GM19239 (cell line): ENCODE results near the gene GDE1.
A peak's percentile ranks its signal among the peaks of the same experiment; 100 is the strongest.

ENCODE experiments used
- DNase-seq: peaks from one replicate; pipeline ENCODE4 v3.0.0; 2011; ENCODE audit warnings: low spot score; ENCODE audit not compliant: insufficient read length
- FAIRE-seq: peaks from 2 replicates; lab custom pipeline; 2011; peaks lifted over from hg19 to GRCh38; lab: Jason Lieb, UNC

The GDE1 gene

DNA sequence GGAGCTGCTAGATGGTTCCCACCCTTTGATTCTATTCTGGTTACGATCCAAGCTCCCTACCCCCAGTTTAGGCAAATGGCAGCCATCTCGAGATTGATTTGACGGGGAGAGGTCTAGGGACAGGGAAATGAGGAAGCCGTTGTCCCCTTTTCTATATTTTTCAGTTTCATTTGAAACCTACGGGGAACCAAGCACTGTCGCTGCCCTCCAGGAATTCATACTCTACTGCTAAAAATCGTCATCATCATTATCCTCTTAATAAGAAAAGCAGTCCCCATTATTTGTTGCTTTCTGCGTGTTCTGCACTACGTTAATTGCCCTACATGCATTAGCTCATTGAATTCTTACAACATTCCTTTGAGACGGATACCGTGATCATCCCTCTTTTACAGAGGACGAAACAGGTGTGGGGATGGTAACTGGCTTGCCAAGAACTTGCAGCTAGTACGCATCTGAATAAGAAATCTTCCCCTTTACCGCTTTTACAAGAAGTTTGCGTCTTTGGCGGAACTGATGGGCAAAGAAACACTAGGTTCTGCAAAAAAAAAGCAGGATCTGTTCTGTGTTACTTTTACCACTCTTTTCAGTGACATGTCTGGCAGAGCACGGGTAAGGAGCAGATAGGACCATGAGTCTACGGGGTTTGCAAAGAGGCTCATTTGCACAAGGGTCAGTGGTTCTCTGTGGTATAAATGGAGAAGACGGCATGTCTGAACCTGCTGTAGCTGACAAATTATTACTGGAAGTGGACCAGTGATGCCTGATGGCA, 2.9 kb upstream of the GDE1 start:
- DNase-seq (no peak), FAIRE-seq (peak; percentile 37)

DNA sequence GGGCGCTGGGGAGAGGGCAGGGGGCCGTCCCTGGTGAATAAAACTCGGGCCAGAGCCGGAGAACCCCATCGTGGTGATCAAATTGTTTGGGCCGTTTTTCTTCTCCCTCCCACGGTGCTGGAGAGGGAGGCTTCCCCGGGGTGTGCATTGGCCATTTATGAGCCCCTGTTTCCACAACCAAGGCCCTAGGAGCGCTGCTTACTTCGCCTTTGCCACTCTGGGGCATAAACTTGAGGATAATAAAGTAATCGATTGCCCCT, 2.4 kb upstream of the GDE1 start:
- no peak for FAIRE-seq

DNA sequence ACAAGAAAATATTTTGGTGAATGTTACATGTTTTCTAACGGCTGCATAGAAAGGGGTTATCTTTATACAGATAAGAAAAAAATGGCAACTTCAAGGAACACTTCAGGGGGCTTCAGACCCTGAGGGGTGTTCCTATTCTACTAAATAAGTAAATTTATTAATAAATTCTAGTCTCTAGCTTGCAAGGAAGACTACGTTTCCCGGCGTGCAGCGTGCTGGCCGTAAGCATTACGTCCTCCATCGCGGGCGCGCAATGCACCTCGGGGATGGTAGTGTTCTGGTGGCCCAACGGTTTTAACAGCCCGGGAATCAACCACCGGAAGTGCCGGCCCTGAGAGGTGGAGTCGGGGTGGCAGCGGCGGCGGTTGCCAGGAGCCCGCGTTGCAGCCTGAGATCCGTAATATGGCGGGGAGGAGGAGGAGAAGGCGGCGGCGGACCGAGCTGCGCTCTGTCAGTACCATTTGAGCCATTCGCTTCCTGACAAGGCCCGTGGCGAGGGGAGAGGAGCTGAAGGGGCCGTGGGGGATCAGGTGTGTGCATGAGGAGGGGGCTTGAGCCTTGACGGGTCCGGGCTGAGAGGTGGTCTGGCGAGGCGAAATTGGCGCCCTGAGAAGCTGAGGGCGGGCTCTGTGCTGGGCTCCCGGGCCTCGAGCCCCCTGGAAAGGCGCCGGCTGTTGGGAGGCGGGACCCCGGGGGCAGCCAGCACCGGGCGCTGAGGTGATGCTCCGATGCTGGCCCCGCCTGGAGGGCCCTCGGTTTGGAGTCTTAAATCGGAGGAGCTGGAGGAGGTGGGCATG, 1.9 kb upstream of the GDE1 start, which contains the start of gene CCP110:
Gene CCP110 (plus strand): TSS at position 384 of the 797 bp plus-strand sequence. CDS start 3,940 bp downstream, outside the sequence.
- peak; percentile 87 for FAIRE-seq
- peak; percentile 70 for DNase-seq

More for the DNA sequence above, 2.4 kb upstream of the GDE1 start:
- DNase-seq, result no peak

DNA sequence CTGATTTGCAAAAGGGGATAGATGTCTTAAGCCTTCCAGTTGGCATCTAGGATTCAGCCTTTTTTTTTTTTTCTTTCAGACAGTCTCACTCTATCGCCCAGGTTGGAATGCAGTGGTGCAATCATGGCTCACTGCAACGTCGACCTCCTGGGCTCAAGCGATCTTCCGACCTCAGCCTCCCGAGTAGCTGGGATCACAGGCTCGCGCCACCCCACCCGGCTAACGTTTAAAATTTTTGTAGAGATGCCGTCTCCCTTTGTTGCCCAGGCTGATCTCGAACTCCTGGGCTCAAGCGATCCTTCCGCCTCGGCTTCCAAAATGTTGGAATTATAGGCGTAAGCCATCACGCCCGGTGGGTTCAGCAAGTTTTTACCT, 1.3 kb upstream of the GDE1 start:
- no peak for FAIRE-seq
- DNase-seq, result no peak

DNA sequence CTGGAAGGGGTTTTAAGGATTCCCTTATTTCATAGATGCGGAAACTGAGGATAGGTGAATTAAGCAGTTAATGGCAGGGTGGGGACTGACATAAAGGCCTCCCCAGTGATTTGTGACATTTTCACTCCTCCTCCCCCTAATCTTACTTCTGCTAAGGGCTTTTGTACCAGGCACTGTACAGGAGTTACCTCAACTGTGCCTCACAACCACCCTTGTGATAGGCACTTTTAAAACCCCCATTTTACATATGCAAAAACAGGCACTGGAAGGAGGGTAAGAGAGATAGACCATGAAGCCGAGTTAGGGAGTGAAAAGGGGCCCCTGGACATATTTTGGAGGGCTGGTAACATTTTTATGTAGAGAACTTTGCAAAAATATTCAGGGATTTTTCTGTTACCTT, 862 bp upstream of the GDE1 start:
- no peak for DNase-seq
- no peak for FAIRE-seq

DNA sequence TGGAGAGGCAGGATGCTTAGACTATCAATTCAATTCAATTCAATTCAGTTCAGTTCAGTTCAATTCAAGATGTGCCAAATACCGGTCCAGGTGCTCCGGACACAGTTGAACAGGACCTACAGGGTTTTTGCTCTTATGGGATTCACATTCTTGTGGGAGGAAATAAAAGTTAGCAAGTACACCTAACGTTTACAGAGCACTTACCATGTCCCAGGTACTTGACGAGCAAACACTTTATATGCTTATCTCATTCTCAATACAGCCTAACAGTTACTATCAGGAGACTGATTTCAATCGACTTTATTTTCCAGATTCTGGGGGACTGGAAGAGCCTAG, 467 bp upstream of the GDE1 start:
- no peak for DNase-seq
- no peak for FAIRE-seq

DNA sequence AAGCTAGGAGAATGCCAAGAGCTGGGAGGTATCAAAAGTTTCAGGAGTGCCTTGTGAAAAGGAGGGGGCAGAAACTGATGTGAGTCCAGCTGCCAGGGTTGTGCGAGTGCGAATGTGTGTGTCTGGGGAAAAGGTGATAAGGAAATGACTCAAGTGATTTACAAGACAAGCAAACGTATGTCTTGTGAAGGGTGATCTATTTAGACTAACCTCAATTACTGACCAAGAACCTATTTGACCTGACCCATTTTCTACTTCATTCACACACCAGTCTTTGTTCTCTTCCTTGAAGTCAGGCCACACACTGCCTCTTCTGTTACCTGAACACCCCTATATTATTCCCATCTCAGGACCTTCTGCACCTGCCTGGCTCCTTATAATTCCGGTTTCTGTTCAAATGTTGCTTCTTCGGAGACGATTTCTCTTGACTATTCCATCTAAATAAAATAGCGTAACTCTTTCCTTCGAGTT, 1.0 kb downstream of the GDE1 start:
- no peak for DNase-seq
- FAIRE-seq, result peak; percentile 59

DNA sequence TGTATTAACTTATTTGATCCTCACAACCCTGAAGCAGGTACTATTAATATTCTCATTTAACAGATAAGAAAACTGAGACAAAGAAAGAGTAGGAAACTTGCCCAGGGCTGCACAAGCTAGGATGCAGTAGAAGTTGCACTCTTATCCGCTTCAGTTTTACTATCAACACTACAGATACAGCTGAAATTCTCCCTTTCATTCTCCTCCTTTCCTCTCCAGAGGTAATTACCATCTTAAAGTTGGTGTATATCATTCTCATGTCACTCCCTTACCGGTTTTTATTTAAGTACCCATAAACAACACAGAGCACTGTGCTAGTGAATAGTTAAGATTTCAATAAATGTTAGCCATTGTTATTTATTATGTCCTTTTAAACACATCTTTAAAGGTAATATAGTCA, 3.5 kb downstream of the GDE1 start:
- DNase-seq, result no peak

DNA sequence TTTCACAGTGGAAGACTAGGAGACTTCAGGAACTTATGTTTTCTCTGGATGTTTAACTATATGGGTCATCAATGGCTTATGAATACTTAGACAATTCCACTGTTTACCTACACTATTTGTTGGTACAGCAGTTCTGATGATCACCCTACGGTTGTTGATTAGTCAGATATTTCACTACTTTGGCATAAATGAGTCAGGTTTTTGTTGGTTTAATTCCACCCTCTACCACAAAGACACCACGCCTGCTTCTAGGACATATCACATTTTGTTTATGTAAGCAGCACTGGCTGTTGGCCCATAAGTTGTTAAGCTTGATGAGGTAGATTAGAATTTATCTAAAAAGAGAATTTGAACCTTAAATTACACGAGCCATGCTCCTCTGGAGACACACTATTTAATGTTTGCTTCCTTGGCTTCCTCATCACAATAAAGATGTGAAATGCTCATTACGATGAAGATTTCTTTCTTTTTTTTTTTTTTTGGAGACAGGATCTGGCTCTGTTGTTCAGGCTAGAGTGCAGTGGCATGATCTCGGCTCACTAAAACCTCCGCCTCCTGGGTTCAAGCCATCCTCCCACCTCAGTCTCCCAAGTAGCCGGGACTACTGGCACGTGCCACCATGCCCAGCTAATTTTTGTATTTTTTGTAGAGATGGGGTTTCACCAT, 4.3 kb downstream of the GDE1 start:
- FAIRE-seq, result no peak
- no peak for DNase-seq

More for the DNA sequence above, 3.5 kb downstream of the GDE1 start:
- no peak for FAIRE-seq

DNA sequence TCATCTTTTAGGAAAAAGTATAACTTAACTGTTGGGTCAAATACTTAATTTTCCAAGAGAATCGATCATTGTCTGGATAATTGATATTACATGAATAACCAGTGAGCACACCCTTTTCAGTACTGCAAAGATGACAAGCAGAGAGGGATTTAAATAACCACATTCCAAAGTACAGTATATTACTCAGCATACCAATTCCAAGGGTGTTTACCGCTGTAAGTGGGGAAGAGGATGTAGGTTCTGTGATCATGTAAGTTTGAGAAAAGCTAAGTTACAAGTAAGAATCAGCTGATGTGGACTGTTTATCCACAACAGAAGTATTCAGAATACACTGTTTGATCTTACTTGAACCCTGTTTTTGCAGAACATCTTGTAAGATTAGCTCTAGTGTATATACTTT, 6.1 kb downstream of the GDE1 start:
- FAIRE-seq (no peak), DNase-seq (no peak)

DNA sequence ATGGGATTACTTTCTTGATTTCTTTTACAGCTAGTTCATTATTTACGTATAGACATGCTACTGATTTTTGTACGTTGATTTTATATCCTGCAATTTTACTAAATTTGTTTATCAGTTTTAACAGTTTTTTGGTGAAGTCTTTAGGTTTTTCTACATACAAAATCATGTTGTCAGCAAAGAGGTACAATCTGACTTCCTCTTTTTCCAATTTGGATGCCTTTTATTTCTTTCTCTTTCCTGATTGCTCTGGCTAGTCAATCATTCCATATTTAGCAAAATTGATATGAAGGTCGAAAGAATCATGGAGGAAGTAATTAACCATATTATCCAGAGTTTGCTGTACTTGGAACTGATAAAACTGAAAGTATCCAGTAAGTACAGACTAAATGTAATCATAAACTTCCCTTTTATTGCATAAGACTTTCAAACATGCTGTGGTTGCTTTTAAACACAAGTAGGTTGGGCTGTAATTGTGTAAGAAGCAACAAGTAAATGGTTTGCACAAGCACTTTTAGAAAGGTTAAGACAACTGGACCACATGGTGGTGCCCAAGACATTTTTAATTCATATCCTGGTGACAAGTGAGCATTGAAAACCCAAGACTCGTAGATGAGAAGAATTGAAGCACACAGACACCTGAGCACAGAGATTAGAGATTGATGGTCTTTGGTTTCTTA, 8.4 kb downstream of the GDE1 start:
- FAIRE-seq (peak; percentile 71), DNase-seq (no peak)

DNA sequence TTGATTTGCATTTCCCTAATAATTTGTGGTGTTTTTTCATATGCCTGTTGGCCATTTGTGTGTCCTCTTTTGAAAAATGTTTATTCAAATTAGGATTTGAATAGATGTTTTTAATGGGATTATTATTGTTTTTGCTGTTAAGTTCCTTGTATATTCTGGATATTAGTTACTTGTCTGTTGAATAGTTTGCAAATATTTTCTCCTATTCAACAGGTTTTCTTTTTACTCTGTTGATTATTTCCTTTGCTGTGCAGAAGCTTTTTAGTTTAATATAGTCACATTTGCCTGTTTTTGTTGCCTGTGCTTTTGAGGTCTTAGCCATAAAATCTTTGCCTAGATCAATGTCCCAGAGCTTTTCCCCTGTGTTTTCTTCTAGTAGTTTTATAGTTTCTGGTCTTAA, 9.6 kb downstream of the GDE1 start:
- DNase-seq (no peak), FAIRE-seq (peak; percentile 72)

DNA sequence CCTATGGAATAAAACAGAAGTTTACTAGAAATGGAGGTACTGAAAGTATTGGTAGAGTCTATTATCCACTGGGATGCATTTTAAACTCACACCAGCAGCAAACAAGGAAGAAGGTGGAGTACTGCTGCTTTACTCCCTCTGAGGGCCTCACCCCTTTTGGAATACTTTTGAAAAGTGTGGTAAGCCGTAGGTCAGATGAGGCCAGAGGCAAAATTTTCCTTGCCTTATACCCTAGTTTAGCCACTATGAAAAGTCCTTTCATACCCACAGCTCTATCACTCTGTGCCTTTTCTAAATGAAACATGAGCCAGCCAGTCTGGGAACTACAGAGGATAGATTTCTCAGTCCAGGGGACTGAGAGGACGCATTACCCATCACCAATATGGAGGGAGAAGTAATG, 14.0 kb downstream of the GDE1 start:
- DNase-seq (no peak), FAIRE-seq (no peak)

DNA sequence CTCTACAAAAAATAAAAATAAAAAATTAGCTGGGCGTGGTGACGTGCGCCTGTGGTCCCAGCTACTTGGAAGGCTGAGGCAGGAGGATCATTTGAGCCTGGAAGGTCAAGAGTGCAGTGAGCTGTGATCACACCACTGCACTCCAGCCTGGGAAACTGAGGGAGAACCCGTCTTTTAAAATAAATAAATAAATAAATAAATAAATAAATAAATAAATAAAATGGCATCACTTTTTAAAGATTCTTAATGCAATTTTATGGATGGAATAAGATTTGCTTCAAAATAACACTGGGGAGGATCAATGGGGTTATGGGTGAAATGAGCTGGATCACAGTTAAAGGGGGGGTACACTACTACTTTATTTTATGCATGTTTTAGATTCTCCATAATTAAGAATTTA, 14.9 kb downstream of the GDE1 start:
- FAIRE-seq (no peak), DNase-seq (no peak)

DNA sequence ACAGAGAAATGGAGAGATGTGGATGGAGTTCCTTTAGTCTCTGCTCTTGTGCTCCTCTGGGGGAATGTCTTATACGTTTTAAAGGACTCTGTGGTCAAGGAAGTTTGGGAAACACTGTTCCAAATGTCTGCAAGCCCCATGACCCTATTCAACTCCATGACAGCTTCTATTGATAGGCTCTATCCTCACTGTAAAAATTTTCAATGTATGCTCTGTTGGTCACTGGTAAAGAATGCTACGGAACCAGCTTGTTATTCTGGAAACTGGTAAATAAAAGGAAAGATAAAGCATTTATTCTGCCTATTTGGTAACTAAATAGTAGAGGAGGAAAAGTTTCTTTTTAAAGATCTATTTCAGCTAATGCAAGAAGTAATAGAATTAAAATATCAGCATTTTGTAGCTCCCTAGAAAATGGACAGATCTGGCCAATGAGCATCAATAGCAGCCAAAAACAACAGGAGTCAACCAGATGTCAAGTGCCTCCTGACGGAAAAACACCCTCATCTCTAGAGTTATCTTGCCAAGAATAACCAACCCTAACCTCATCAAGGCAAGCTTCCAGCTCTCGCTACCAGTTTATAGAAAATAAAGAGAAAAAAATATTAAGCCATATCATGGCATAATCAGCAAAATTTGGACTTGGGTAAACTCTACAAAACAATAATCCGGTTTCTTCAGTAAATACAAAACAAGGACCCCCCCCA, 16.1 kb downstream of the GDE1 start:
- DNase-seq, result no peak
- no peak for FAIRE-seq

DNA sequence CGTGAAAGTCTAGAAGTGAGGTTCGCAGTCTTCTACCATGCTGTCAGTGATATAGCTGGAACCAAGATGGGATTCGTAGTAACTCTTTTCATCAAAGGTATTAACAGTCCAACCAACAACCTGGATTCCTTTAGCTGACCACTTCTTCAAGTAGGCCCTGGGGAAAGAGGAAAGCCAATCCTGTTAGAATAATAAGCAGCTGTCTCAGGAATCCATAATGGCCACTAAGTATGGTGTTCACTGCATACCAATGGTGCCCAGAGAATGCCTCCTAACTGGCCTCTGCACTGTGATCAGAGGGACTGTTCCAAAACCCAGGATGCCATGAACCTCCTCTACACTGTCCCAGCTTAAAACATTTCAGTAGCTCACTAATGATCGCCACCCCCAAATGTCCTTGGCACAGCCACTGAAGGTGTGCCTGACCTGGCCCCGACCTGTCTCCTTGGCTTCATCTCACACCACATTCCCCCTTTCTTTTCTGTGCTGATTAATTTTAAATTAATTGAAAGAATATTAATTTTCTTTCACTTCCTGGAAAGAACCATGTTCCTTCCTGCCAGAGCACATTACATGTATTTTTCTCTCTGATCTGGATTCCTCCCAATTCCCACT, 18.3 kb downstream of the GDE1 start:
- DNase-seq, result no peak
- no peak for FAIRE-seq

DNA sequence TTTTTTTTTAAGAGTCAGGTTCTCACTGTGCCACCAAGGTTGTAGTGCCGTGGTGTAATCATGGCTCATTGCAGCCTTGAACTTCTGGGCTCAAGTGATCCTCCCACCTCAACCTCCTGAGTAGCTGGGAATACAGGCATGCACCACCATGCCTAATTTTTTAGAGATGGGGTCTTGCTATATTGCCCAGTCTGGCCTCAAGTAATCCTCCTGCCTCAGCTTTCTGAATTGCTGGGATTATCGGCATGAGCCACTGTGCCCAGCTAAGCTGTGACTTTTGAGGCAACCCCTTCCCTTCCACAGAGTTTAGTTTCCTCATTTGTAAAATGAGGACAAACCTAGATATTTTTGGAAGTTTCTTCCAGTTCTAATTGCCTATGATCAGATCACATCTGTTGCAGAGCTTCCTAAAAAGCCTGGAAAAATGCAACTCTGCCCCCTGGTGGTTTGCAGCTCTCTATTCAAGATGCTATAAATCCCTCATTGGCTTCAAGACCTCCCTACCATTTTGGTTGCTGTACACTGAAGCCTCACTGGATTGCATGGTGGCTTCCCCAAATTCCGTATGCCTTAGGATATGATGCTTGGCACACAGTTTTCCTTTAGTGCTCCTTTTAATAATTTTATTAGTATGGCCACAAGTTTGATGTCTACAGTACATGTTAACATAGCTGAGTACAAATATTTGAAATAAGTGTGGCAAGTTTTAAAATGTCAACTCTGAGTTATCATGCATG, 19.3 kb downstream of the GDE1 start:
- peak; percentile 40 for DNase-seq
- FAIRE-seq, result no peak

DNA sequence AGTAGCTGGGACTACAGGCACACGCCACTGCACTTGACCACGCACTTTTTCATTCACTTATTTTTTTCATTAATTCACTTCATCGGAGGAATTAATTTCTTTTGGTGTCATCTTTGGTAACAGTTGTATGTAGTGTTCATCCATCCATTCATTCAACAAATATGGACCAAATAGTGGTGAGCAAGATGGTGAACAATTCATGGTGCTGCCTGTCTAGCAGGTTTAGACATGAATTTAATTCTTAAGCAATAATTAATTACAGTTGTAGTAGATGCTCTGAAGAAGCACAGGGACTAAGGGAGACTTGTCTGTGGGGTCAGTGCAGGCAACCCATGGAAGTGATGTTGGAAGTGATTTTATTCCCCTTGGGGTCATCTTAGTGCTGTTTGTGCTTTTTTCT, 22.4 kb downstream of the GDE1 start:
- no peak for DNase-seq

DNA sequence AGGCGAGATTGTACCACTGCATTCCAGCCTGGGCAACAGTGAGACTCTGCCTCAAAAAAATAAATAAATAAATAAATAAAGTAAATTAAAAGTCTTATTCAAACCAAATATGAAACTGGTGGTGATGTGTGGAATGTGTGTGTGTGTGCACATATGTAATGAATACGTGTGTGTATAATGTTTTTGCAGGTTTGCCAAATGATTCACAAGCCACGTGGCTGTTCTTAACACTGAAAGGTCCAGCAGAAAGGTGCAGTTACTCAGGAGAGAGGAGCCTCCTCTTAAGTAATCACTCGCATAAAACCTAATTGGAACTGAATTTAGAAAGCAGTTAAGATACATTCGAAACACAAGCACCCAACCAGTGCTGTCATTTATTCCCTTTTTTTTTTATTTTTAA, 22.9 kb downstream of the GDE1 start:
- FAIRE-seq, result no peak
- no peak for DNase-seq

More for the DNA sequence above, 22.4 kb downstream of the GDE1 start:
- no peak for FAIRE-seq
